Activated naive CD4-positive, alpha-beta T cell treated with anti-CD3 and anti-CD28 coated beads, Interleukin-2, amount 50 U/mL, for 16 hours (primary cell): Measurements from ENCODE around the gene PLGLB1.
"Not testable (repeated sequence)": the region's sequence is repeated elsewhere in the genome, so short reads cannot be mapped to it uniquely, and the experiment has no call there.

ENCODE experiments used
- DNase-seq: peaks from one replicate; pipeline ENCODE4 v3.0.0-alpha.2; 2020

PLGLB1 gene

DNA sequence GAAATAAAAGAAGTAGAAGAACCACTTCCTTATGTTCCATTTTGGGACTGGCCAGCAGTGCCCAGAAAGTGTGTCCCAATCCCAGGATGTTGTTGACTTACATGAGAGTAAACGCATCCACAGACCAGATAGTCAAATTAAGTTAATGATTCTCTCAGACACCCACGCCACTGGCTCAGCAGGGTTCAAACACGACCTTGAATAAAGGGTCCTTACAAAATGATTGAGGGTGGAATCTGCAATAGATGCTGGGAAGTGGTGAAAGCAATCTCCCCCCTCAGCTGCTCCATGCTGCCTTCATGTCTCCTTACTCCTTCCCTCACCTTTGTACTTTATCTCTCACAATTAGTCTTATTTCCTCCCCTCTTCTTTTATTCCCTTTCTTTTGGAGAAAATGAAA lies at the start of gene PLGLB1:
PLGLB1 (minus strand) TSS at position 101 of the 400 bp plus-strand sequence; CDS start at position 40, 61 bp downstream.
- not testable (repeated sequence) for DNase-seq

DNA sequence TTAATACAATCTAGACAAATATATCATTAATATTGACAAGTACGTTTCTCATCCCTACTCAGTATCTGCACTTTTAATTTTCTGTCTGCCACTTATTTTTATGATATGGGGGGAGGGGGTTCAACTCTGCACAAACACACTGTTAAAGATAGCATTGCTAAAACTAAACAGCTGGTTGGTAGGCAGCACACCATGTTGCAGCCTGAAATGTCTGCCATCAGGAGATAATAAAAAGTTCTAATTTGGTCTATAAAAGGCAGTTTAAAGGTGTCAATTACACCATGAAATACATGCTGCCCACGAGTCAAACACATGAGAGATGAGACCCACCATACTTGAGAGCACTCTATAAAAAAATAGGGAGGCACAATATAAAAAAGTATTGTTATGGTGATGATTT lies 42.7 kb upstream of the PLGLB1 start:
- not testable (repeated sequence) for DNase-seq

DNA sequence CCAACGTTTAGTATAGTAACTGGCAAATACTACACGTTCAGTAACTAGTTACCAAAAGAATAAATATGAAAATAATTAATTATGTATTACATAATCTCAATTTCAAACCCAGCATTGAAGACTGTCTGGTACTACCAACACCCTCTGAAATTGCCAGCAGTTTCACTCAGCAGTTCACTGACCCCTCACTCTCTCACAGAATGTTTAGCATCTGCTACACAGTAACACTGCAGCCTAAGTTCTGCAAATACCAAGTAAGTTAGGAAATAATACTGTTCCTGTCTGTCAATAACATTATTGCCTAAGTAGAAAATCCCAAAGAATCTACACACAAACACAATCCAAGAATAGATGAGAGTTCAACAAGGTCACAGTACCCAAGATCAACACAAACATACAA lies 41.8 kb upstream of the PLGLB1 start:
- not testable (repeated sequence) for DNase-seq

DNA sequence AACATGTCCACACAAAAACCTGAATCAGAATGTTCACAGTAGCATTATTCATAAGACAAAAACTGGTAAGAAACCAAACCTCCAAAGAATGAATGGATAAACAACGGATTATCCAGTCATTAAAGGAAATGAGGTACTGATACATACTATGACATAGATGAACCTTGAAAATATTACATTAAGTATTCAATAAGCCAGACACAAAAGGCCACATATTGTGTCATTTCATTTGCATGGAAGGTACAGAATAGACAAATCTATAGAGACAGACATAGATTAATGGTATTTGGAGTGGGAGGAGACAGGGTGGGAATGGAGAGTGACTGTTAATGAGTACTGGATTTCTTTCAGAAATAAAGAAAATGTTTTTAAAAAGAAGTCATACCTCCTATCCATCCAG lies 39.9 kb upstream of the PLGLB1 start:
- not testable (repeated sequence) for DNase-seq

DNA sequence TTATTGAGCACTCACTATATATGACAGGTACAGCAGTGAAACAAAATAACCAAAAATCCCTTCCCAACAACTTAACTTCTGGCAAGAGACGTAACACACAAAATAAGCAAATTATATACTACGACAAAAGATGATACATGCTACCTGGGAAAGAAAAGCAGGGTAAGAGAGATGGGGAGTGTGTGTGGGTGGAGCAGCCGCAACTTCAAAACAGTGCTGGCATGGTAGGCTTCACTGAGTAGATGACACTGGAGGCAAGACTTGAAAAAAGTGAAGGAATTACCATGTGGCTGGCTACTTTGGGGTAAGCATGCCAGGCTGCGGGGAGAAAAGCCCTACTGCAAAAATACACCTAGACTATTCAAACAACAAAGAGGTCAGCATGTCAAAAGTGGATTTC lies 36.0 kb upstream of the PLGLB1 start:
- not testable (repeated sequence) for DNase-seq

DNA sequence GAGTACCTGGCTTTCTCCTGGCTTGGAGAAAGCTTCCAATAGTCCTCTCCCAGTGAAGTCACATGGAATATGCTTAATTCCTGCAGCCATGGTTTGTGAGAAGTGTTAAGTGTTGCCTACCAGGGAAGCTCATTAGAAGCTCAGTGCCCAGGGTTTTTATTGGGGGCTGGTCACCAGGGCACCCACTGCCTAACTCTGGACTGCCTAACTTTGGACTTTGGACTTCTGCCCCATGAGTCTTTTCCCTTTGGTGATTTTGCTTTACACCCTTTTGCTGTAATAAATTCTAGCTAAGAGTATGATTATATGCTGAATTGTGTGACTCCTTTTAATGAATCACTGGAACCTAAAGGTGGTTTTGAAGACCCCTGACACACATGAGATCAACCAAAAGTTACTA lies 35.2 kb upstream of the PLGLB1 start:
- DNase-seq: not testable (repeated sequence)

DNA sequence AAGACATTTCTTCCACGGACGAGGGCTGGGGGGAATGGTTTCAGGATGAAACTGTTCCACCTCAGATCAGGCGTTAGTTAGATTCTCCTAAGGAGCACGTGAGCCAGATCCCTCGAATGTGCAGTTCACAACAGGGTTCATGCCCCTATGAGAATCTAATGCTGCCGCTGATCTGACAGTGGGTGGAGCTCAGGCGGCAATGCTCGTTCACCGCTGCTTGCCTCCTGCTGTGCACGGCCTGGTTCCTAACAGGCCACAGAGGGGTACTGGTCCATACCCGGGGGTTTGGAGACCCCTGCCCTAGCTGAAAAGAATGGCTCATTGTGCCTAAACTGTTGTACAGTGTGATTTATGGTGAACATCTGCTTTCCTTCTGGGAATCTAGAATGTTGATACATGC lies 34.8 kb upstream of the PLGLB1 start:
- not testable (repeated sequence) for DNase-seq

DNA sequence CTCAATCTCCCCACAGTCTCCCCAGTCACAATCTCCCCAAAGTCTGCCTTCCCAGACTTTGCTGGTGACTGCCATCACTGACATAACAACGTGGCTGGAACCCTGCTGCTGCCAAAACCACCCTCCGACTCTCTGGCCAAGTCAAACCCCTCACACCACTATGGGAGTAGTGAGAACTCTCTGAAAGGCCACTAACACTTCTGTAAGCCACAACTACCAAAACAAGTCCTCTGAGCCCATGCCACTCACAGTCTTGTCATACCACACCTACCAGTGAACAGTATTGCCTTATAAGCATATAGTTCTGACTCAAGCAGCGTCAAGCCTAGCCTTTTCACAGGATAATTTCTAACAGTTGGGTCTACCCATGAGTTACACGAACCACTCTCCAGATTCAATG lies 32.7 kb upstream of the PLGLB1 start:
- not testable (repeated sequence) for DNase-seq

DNA sequence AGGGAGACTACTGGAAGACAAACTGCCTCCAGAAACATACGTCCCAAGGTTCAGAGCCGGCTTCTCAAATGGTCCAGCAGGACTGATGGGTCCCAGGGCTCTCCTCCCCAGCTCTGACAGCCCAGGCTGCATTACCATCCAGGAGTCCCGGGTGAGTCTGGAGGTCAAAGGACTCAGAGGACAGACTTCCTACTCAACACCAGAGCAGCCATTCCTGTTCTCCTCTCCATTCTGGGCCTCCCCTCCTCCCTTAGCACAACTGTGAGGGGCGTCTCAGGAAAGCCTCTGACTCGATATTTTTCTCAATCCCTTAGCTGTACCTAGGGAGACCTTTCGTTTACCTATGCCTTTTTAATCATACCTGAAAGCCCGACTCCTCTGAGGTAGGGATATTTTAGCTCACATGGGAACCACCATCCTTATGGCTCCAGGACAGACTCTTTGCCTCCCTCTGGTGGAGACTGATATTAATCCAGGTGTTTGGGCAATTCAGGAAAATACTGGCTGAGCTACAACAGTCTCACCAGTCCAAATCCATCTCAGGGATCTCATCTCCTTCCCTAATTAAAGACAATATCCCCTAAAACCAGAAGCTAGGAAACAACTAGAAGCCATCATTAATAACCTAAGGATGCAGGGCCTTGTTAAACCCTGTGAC lies 19.8 kb upstream of the PLGLB1 start:
- DNase-seq: not testable (repeated sequence)

DNA sequence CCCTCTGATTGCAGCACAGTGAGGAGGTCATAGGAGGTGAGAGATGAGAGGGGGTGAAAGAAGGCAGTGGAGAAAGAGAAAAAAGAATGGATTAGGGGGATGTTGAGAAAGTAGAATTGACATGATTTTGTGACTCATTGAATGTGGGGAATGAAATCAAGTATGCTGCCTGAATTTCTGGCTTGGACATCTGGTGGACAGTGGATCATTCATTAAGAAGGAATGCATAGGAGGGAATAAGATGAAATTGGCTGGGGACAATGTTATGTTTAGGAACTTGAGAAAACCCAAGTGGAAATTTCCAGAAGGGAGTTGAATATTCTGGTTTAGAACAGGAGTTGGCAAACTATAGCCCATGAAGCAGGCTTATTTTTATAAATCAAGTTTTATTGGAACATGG lies 7.0 kb upstream of the PLGLB1 start:
- DNase-seq: not testable (repeated sequence)

DNA sequence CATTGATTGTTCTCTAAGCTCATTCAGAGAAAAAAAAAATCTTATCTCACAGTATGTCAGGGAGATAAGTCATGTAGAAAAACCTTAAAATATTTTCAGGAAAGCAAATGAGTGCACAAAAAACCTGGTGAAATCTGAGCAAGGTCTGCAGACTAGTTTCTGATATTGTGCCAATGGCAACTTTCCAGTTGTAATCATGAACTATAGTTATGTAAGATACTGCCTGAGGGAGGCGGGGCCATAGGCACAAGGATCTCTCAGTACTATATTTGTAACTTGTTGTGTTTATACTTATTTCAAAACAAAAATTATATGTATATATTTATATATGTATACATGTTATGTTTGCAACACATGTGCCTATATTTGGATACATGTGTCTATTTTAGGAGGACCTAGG lies 5.2 kb upstream of the PLGLB1 start:
- not testable (repeated sequence) for DNase-seq

DNA sequence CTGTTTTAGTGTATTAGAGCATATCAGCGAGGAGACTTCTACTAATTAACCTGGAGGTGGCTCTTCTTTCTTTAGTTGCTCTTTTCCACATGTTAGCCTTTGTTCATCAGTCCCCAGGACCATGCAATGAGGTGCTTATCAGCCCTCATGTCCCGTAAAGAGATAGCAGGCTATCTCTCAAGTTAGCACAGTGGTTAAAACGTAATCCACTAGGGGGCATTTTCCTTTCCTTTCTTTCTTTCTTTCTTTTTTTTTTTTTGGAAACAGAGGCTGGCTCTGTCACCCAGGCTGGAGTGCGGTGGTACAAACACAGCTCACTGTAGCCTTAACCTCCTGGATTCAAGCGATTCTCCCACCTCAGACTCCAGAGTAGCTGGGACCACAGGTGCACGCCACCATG lies 4.3 kb upstream of the PLGLB1 start:
- not testable (repeated sequence) for DNase-seq

DNA sequence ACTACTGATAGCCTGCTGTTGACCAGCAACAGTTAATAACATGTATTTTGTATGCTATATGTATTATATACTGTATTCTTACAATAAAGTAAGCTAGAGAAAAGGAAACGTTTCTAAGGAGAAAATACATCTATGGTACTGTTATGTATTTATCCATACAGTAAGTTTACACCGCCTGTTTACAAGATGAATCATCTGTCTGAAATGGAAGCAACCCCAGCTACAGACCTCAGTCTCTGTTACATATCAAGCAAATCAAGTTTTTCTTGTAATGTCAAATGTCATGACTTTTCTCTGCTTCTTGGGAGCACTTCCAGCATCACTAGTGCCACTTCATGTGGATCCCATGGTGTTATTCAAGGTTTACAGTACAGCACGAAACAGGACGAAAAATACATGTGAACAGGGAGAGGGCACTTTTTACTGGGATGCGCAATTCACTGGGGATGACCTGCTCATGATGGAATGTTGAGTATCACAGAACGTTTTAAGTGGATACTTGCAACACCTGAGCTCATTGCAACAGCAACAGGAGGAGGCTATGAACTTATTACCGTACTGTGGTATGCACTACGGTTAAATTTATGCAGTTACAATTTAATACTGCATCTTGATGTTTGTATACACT lies 2.5 kb upstream of the PLGLB1 start:
- not testable (repeated sequence) for DNase-seq

DNA sequence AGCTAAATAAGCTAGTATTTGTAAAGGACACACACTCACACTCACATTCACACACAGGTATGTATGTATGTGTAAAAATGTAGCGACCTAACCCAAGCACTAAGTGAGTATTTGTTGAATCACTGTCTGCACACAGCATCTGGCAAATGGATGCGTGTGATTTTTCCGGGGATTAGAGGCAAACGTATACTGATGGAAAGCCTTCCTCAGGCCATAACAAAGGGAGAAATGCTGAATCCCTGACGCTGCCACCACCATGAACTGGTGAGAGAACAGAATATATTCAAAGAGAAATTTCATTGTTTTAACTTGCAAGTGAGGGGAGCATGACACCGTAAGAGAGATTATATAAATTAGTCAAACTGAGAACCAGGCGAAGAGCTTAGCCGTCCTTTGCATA lies 601 bp downstream of the PLGLB1 start:
- DNase-seq: not testable (repeated sequence)

DNA sequence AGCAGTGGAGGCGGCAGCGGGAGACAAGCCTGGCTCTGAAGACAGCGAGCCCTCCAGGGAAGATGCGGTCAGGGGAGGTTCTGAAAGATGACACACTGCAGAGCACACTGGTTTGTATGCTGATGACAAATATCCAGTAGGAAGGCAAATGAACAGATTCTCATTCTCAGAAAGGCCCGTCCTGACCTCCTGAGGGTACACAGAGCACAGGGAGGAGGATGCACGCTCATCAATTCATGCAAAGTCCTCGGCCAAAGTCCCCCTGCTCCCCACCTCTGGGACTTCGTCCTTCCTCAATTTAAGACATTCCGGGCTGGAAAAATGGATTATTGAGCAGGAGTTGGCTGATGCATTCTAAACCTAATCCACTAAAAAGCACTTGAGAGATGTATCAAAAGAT lies 2.6 kb downstream of the PLGLB1 start:
- DNase-seq: not testable (repeated sequence)

DNA sequence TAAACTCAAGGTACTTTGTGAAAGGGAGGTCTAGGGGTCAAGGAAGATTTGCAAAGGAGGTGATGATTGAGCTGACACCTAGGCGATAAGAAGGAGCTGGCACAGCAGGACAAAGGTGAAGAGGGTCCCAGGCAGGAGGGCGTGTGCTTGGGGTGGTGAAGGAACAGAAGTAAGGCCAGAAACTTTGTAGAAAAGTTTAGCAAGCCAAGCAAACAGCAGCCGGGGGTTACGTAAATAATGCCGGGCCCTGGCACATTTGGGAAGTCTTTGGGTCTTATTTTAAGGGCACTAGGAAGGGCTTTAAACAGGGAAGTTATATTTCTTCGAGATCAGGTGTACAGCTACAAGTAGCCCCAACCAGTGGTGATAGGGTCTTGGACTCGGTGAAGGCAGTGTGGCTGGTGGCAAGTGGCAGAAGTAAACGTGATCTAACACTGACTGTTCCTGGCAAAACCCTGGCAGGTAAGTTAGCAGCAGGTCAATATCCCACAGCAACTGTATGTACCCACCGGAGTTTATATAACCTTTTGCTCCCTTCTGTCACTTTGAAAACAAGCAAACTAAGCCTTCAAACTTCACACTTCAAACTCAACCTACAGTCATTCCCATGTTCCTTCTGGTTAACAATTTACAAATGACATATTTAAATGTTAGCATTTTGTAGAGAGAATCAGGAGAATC lies 7.0 kb downstream of the PLGLB1 start:
- not testable (repeated sequence) for DNase-seq

DNA sequence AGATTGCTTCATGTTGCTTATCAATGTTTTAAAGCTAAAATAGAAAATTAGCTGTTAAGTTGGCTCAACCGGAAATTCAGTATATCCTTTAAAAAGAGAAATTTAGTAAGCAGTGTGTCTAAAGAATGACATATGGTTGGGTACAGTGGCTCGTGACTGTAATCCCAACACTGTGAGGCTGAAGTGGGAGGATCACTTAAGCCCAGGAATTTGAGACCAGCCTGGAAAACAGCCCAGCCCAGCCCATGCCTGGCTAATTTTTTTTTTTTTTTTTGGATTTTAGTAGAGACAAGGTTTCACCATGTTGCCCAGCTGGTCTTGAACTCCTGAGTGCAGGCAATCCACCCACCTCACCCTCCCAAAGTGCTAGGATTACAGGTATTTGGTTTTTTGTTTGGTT lies 17.2 kb downstream of the PLGLB1 start:
- not testable (repeated sequence) for DNase-seq
